HG02610 (cell line): Measurements from ENCODE around the gene COL2A1.

Experiments used
- ATAC-seq: cut with Tn5 transposase; IDR thresholded peaks from one replicate; pipeline ENCODE4 v1.9.1; 2021; ENCODE audit warnings: mild to moderate bottlenecking, moderate library complexity; ENCODE audit not compliant: unreplicated experiment

Gene COL2A1

DNA sequence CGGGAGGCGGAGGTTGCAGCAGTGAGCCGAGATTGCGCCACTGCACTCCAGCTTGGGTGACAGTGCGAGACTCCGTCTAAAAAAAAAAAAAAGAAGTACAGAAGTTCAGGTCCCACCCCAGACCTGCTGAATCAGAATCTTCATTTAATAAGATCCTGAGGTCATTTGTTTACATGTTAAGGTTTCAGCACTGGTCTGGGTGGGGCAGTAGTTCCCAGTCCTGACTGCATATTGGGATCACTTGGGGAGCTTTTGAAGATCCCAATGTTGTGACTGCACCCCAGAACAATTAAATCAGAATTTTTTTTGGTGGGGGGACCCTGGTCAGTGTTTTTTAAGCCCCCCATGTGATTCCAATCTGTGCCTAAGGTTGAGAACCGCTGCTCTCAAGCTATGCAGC is 11.7 kb upstream of the COL2A1 start:
- no peak for ATAC-seq

- no peak for ATAC-seq
These were observed 10.9 kb upstream of the COL2A1 start for GRCh38 chr12:48015129-48015528.

GRCh38 chr12:48013287-48013686 is 9.0 kb upstream of the COL2A1 start:
- ATAC-seq: no peak

DNA sequence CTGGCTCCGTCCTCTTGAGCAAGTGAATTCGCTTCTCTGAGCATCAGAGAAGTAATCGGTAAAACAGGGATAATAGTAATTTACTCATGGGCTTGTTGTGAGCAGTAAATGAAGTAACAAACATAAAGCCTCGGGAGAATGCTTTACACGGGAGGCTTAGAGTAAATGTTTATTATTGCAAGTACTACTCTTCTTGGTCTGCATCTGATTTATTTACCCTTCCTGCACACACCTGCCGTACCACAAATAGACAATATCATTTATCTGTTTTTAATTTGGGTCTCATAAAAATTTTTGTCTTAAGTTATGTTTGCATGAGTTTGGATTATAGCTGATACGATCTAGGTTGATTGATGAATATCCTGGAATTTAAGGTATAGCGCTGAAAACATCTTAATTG is 7.8 kb upstream of the COL2A1 start:
- no peak for ATAC-seq

GRCh38 chr12:48010366-48010970 is 6.2 kb upstream of the COL2A1 start:
- ATAC-seq: no peak

DNA sequence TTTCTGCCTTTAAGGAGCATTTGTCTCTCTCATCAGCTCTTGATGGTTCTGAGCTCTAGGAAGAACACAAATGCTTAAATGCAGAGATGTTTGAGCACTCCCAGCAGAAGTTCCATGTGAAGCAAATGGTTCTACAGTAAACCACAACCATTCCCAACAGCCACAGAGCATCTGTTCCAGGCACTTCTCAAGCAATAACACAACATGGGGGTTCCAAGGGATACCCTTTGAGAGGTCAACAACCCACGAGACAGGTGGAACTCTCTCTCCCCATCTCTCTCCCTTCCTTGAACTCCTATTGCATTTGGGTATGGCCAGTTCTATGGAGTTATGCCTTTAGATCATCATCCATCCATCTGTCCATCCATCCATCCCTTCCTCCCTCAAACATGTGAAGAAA is 5.2 kb upstream of the COL2A1 start:
- ATAC-seq: no peak

GRCh38 chr12:48008950-48009349 is 4.7 kb upstream of the COL2A1 start:
- ATAC-seq: no peak

DNA sequence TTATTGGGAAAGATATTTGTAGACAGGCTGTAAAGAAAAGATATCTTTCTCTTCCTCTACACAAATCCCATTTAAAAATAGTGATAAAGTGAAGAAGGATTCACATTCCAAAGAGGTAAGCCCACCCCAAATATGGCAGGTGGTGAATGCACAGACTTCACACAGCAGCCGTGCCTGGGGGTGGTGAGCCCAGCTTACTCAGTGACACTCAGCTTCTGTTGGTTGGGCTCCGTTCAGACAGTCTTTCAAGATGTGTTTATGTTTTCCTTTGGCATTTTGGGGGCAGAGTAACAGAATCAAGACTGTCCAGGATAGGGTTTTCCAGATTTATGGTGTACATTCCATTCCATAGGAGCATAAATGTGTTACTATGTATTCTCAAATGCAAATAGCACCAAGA is 4.1 kb upstream of the COL2A1 start:
- no peak for ATAC-seq

- no peak for ATAC-seq
These were observed 2.9 kb upstream of the COL2A1 start for GRCh38 chr12:48007206-48007605.

DNA sequence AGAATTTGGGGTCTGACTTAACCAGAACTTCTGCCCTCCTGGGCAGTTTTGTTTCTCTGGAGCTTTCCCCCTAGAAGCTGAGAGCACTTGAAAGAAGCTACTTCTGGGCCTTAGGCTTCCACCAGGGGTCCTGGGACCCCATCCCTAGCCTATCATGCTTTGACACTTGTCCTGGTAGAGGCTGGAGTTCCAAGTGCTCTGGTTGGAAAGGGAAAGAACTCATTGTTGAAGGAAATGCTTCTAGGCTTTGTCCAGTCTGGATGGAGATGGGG is 1.4 kb upstream of the COL2A1 start:
- no peak for ATAC-seq

DNA sequence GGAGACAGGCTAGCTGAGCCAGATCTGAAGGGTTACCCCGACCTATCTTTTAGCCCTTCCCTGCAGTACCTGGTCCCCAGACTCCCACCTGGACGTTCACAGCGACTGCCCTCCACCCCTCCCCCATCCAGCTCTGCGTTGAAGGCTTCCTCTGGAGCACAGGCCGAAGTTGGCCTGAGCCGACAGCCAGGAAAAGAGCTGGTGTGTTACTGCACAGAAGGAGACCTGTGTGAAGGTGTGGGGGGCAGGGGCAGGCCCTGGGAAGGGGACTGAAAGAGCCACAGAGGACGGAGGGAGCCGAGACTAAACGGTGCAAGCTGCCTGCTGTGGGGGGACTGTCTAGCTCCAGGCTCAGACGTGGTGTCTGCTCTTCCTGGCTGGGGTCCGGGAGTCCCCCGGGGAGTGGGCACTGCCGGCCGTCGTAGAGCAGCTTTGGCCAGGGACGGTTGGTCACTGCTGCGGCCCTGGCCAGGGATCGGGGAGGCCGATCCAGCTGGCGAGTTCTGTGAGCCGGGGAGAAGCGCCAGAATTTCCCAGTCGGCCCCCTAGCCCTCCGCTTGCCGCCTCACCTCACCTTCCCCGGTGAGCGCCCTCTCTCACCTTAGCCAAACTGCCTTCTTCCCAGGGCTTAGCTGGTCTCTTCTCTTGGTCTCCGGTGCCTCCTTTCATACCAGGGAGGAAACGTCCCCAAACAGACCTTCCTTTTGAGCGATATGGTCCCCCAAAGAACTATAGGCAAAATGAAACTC is 899 bp upstream of the COL2A1 start:
- ATAC-seq: no peak

DNA sequence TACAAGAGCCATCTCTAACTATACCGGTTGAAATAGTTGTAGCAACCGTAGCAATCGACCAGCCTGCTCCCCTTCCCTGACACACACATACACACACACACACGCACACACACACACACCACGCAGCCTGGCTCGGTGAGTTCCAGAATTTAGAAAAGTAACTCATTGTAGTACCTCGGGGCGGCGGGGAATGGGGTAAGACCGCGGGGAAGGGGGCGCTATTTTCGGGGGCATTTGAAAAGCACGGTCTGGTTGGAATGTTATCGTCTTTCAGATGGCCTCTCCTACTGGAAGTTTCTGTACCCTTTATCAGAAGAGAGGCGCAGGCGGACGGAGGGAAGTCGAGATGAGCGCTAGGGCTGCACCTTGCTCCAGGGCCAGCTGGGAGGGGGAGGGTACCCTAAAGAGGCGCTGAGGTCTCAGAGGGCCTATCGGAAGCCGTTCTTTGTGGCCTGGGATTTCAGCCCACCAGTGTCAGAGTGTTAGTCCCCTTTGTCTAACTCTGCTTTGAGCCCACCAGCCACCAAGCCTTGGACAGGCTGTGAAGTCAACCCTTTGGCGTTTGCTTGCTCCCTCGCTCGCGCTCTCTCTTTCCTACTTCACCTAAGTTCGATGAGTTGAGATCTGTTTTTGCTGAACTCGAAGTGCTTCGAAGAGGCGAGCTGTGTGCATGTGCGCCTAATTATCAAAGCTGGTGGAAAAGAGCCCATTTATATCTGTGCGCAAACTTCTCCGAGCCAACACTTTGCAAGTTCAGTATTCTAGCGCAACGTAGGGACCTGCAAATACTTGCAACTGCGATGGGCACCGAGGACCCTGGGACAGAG is 837 bp downstream of the COL2A1 start:
- no peak for ATAC-seq

GRCh38 chr12:48002773-48003218 is 1.5 kb downstream of the COL2A1 start:
- no peak for ATAC-seq

DNA sequence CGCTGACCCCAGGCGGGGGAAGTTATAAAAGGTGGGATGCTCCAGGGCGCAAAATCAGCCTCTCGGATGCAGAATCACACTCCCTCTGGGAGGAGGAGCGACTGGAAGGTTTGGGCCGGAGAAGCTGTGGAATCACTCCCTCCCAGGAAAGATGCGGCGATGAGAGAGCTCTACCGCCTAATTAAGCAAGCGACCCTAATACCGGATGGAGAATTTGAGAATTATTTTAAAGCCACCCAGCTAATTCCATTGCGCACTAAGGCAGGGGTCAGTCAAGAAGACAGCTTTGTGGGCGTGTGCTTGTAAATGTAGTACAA is 1.9 kb downstream of the COL2A1 start:
- no peak for ATAC-seq

DNA sequence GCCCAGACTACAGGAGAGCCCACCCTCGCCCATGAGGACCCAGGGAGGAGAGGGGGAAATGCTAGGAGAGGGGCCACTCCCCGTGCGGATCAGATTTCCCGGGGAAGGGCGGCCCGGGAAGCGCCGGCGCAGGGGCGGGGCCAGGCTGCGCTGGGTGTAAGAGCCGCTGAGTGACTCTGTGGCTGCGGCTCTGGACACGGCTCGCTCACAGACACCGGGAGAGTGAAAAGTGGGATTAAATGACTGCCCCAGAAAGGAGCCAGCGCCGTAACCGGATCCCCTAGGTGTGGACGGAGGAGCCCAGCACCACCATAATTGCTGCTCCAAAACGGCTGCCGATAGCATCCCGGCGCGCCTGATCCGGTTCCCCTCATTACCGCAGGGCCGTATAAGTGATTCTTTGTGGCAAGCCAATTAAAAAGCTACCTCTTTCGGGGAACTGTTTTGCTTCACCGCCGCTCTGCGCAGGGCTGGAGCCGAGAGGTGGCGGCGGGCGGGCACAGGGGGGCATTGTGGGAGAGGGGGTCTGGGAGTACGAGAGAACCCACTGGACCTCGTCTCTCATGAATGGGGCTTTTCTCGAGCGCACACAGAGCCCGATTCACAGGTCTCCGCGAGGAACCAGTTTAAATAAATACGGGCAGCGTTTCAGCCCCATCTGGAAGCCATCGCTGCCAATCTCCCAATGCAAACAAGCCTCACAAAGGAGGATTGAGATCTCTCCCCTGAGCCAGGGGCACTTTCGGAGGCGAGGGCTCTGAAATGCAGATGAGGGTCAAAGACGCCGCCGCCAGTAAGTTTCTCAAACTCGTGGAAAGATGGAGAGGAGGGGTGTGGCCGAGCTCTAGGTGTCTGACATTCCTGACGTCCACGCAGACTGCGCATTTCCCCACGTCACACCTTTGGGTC is 2.5 kb downstream of the COL2A1 start:
- ATAC-seq: no peak

DNA sequence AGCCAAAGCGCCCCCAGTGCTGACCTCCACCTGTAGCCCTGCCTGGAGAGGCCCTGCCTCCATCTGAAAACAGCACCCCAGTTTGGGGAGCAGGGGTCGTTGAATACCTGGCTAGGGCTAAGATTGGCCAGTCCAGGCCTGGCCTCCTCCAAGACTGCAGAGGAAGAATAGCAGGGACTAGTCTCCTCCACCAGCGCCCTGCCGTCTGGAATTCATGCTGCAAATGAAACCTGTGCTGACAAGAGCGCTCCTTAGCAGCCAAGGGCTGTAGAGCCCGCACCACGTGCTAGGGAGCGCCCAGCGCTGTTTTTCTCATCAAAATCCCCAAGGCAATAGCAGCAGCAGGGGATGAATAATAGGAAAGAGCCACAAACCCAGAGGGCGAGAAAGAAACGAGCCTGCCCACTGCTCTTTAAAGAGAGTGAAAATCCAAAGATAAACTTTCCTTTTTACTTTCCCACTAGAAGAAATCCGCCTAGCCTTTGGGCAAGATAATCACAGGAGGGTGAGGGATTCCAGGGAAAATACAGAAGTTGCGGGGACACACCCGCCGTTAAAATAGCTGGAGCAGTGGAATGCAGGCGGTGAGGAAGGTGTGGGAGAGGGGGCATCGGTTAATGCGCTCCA is 3.3 kb downstream of the COL2A1 start:
- no peak for ATAC-seq

DNA sequence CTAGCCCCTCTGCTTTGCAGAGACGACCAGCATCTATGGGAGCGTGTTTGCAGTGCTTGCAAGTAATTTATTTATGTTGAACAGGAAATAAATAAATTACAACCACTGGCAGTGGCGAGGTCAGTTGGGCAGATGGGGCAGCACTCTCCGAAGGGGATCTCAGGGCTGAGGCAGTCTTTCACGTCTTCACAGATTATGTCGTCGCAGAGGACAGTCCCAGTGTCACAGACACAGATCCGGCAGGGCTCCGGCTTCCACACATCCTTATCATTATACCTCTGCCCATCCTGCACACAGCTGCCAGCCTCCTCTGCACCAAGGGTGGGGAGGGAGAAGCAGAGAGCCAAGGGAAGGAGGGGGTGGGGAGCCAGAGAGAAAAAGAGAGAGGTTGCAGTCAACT is 4.5 kb downstream of the COL2A1 start:
- no peak for ATAC-seq

DNA sequence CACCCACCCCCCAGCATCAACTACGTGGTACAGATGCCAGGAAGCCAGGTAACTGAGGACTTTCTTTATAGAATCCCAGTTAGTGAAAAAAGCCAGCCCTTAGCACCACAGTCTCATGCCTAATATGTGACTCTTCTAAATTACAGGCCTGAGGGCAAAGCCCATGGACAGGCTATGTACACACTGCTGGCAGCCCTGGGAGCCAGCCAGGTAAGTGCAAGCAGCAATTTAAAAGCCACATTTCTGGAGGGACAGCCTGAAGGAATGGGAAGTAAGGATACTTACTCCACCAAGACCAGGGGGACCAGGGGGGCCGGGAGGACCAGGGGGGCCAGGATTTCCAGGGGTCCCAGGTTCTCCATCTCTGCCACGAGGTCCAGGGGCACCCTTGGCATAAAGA is 7.0 kb downstream of the COL2A1 start:
- ATAC-seq: no peak

DNA sequence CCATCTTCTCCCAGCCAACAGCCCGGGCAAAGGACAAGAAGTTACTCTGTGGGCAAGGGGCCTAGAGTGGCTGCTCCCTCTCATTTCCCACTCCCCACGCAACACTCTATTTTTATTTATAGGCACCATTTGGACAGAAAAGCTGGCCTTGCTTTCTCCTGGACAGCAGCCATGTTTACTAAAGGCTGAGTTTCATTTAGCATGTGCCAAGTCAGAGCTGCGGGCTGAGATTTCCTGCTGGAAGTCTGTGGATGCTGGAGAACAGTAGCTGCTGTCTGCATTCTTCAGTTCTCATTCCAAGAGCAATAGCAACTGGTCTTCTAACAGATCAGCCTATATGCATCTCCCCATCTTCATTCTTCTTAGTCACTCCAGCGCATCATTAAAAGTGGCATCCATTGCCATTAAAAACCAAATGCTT is 8.3 kb downstream of the COL2A1 start:
- ATAC-seq: no peak

GRCh38 chr12:47993491-47993890 is 10.8 kb downstream of the COL2A1 start:
- no peak for ATAC-seq

- no peak for ATAC-seq
These were observed 11.5 kb downstream of the COL2A1 start for GRCh38 chr12:47992776-47993175.
